ENCODE results near the gene PRSS36.
"Not testable (repeated sequence)": the region's sequence is repeated elsewhere in the genome, so short reads cannot be mapped to it uniquely, and the experiment has no call there.

PRSS36 gene

DNA sequence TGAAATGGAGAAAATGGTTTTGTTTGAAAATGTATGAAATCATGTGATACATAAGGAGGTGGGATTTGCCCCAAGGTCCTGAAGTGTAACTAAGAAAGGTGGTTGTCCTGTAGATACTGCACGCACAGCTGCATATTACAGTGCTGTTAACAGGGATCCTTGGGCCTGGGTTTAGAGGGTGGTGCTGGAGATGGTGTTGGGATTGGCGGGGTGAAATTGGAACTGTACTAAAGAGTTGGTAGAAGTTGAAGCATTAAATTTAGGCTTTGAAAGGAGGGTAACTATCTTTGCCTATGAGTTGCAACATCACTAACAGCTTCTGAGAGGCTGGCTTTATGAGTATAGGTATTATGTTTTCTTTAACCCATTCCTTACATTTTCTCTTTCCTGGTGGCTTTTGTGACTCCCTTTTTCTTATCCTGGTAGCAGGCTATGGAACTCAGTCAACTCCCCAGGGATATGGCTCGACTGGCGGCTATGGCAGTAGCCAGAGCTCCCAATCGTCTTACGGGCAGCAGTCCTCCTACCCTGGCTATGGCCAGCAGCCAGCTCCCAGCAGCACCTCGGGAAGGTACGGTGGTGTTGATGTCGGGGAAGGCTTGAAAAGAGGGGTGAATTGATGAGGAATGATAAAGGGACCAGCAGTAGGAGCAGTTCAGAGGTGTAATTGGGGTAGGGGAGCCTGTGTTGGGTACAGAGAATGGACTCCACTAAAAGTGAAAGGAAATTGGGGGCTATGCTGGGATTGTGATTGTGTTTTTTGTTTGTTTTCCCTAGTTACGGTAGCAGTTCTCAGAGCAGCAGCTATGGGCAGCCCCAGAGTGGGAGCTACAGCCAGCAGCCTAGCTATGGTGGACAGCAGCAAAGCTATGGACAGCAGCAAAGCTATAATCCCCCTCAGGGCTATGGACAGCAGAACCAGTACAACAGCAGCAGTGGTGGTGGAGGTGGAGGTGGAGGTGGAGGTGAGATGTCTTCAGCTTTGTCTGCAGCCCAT lies 33.9 kb upstream of the PRSS36 start:
- no peak for DNase-seq (ENCODE audit: low read depth)
- TF ChIP-seq, protein P1, sequence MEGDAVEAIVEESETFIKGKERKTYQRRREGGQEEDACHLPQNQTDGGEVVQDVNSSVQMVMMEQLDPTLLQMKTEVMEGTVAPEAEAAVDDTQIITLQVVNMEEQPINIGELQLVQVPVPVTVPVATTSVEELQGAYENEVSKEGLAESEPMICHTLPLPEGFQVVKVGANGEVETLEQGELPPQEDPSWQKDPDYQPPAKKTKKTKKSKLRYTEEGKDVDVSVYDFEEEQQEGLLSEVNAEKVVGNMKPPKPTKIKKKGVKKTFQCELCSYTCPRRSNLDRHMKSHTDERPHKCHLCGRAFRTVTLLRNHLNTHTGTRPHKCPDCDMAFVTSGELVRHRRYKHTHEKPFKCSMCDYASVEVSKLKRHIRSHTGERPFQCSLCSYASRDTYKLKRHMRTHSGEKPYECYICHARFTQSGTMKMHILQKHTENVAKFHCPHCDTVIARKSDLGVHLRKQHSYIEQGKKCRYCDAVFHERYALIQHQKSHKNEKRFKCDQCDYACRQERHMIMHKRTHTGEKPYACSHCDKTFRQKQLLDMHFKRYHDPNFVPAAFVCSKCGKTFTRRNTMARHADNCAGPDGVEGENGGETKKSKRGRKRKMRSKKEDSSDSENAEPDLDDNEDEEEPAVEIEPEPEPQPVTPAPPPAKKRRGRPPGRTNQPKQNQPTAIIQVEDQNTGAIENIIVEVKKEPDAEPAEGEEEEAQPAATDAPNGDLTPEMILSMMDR (IDR thresholded peaks at IDR 0.05; ENCODE audit: control insufficient read depth, extremely low read depth, insufficient read depth) = no peak
- H3K4me3 ChIP-seq (ENCODE audit: low read depth, low read length) = no peak overlapping the region

DNA sequence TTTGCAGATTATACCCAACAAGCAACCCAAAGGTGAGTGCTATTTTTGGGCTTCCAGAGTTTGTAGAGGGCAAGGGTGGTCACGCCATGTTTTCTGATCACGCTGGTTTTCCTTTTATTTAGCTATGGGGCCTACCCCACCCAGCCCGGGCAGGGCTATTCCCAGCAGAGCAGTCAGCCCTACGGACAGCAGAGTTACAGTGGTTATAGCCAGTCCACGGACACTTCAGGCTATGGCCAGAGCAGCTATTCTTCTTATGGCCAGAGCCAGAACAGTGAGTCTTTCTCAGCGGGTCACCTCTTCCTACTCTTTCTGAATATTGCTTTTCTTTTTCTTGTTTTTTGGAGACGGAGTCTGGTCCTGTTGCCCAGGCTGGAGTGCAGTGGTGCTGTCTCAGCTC lies 32.5 kb upstream of the PRSS36 start:
- H3K4me3 ChIP-seq (ENCODE audit: low read depth, low read length) = peak overlapping the region; percentile 94
- TF ChIP-seq, protein P1 (IDR thresholded peaks at IDR 0.05; ENCODE audit: control insufficient read depth, extremely low read depth, insufficient read depth) = no peak
- DNase-seq (ENCODE audit: low read depth) = no peak

DNA sequence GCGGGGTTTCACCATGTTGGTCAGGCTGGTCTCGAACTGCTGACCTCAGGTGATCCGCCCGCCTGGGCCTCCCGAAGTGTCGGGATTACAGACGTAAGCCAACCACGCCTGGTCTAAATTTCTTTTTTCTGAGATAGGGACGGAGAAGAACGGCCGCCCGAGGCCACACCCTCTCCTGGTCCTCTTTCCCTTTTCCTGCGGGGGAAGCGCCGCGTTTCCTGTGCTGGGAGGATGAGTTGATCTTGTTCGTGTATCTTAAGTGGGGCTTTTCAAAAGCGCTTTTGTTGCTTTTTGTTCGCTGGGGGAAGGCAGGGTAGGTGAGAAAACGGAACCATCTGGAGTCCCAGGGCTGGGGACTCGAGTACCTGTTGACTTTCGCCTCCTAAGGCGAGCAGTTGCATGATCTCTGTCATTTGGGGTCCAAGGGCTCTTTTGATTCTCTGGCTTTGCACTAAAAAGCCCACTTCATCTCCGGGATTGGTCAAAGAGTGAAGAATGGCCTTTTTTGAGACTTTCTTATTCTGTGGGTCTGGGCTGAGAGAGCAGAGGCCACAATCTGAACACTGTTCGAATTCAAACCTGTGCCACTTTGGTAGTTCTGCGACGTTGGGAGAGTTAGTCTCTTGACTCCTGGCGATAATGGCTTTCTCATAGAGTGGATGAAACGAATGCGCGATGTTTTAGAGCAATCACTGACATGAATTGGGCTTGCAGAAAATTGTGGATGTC lies 31.4 kb upstream of the PRSS36 start:
- DNase-seq (ENCODE audit: low read depth) = no peak
- TF ChIP-seq, protein P1 (IDR thresholded peaks at IDR 0.05; ENCODE audit: control insufficient read depth, extremely low read depth, insufficient read depth) = no peak

DNA sequence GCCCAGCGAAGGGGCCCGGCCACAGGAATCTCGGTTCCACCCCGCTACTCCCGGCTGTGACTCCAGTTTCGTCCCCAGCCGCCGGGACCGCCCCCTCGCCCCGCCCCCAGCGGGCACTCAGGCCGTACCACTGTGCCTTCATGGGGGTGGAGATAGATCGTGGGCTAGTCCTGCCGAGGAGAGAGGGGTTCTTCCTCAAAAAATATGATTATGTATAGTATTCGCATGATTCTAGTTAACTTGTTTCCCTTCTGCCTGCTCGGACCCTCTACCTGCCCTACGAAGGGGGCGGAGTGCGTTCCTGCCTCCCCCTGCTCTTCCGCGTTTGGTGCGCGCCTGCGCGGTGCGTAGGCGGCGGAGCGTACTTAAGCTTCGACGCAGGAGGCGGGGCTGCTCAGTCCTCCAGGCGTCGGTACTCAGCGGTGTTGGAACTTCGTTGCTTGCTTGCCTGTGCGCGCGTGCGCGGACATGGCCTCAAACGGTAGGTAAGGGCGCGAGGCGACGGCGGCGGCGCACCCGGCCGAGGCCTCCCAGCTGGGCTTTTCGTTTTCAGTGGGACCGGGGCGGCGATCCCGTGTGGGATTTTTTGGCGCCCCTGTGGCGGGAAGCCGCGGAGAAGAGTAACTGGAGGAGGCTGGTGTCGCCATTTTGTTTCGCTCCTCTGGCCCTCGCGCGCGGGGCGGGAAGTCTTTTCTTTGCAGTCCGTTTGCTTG lies 30.0 kb upstream of the PRSS36 start, which contains the start of gene FUS:
Gene FUS, plus strand, starts transcription at position 393 of the 713 bp plus-strand sequence. Its CDS starts 76 bp downstream, at position 469.
- H3K4me3 ChIP-seq (ENCODE audit: low read depth, low read length) = peak within 1 kb of the TSS; percentile 94
- DNase-seq (ENCODE audit: low read depth) = peak; percentile 64
- TF ChIP-seq, protein P1 (IDR thresholded peaks at IDR 0.05; ENCODE audit: control insufficient read depth, extremely low read depth, insufficient read depth) = no peak

More for the DNA sequence above, 31.4 kb upstream of the PRSS36 start:
- H3K4me3 ChIP-seq (ENCODE audit: low read depth, low read length) = peak overlapping the region; percentile 94

DNA sequence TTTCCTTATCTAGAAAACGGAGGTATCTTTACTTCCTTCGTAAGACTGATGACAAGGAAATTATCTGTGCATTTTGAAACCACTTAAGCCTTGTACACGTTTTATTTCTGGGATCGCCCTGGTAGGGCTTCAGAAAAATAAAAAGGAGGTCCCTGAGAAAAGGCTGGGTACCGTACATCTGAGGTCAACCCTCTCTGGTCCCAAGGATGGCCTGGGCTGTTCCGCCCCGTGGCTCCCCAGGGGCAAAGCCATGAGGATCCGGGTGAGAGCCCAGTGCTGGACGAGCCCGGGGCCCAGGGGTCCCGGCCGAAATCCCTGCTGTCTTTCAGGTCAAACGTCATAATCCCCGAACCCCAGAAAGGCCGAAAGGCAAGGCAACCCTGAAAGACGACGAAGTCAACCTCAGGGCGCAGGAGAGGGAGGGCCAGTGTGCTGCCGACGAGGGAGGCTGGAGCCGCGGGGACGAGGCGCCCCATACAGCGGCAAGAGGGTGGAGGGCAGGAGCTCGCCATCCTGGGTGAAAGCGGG lies 29.4 kb upstream of the PRSS36 start:
- TF ChIP-seq, protein P1 (IDR thresholded peaks at IDR 0.05; ENCODE audit: control insufficient read depth, extremely low read depth, insufficient read depth) = no peak
- no peak for DNase-seq (ENCODE audit: low read depth)
- peak overlapping the region; percentile 94 for H3K4me3 ChIP-seq (ENCODE audit: low read depth, low read length)

DNA sequence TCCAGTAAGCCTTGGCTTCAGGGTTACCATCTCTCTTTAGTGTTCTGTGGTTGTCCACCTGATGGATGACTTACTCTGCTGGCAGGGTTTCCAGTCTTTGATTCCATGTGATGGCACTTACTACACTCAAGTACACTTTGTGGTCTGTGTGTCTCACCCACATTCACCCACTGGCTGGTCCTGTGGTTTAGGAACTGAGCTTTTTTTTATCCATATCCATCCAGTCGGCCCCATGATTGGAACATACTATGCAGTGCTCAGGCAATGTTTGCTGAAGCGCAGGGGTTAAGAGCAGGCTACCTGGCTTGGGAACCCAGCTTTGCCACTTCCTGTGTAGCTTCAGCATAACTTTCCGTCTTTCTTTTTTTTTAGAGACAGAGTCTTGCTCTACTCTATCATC lies 27.3 kb upstream of the PRSS36 start:
- H3K4me3 ChIP-seq (ENCODE audit: low read depth, low read length) = no peak overlapping the region
- no peak for DNase-seq (ENCODE audit: low read depth)
- TF ChIP-seq, protein P1 (IDR thresholded peaks at IDR 0.05; ENCODE audit: control insufficient read depth, extremely low read depth, insufficient read depth) = no peak

DNA sequence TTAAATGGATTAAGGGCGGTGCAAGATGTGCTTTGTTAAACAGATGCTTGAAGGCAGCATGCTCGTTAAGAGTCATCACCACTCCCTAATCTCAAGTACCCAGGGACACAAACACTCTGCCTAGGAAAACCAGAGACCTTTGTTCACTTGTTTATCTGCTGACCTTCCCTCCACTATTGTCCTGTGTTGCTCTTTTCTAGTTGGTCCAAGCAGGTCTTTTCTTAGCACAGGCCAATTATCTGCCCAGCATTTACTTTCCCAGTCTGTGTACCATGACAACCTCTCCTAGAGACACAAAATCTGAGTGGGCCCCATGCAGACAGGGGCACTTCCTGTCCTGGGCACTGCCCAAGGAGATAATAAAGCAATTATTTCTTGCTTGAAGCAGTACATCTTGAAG lies 20.2 kb upstream of the PRSS36 start:
- DNase-seq (ENCODE audit: low read depth); H3K4me3 ChIP-seq (ENCODE audit: low read depth, low read length): not testable (repeated sequence)

Data from LNCaP clone FGC (cell line).